ENCODE data around the gene ZIC5.

Gene ZIC5

GRCh38 chr13:99944606-99945005 lies 27.0 kb downstream of the ZIC5 start:
- no peak for TF ChIP-seq EZH2phosphoT487 (conservative IDR thresholded peaks at IDR 0.05; ENCODE audit: low read length)
- TF ChIP-seq CTCF (IDR thresholded peaks at IDR 0.05; ENCODE audit: insufficient read depth, low read length, poor library complexity, severe bottlenecking), result no peak
- H3K79me2 ChIP-seq (ENCODE audit: insufficient read depth, low read length), result no peaks in the 10 kb centered on the region
- H3K9ac ChIP-seq (ENCODE audit: low read length), result no peak overlapping the region
- H3K4me2 ChIP-seq (ENCODE audit: low read depth, low read length, poor library complexity, severe bottlenecking), result no peak overlapping the region
- no peak overlapping the region for H3K4me3 ChIP-seq (ENCODE audit: insufficient read depth, low read length, poor library complexity, severe bottlenecking)
- no peaks in the 10 kb centered on the region for H3K36me3 ChIP-seq (ENCODE audit: low read length)
- no peak overlapping the region for H2AFZ ChIP-seq (ENCODE audit: low read depth, low read length, severe bottlenecking)
- H4K20me1 ChIP-seq (ENCODE audit: low read depth, low read length), result no peaks in the 10 kb centered on the region
- H3F3A ChIP-seq (ENCODE audit: insufficient read depth), result no peaks in the 10 kb centered on the region
- no peak overlapping the region for H3K27ac ChIP-seq (ENCODE audit: low read depth, low read length)
- H3K27me3 ChIP-seq (ENCODE audit: low read length), result no peaks in the 10 kb centered on the region
- H3K9me2 ChIP-seq (replicated peaks; ENCODE audit: insufficient read depth, low read length), result no peaks in the 10 kb centered on the region
- H3K9me3 ChIP-seq (ENCODE audit: insufficient read depth, low read length), result no peaks in the 10 kb centered on the region

- no peak for TF ChIP-seq EZH2phosphoT487 (conservative IDR thresholded peaks at IDR 0.05; ENCODE audit: low read length)
- TF ChIP-seq CTCF (IDR thresholded peaks at IDR 0.05; ENCODE audit: insufficient read depth, low read length, poor library complexity, severe bottlenecking), result no peak
- Histone ChIP-seq H3K36me3 (ENCODE audit: low read length) (no peaks in the 10 kb centered on the region), H4K20me1 (ENCODE audit: low read depth, low read length) (no peaks in the 10 kb centered on the region), H3F3A (ENCODE audit: insufficient read depth) (no peaks in the 10 kb centered on the region), H2AFZ (ENCODE audit: low read depth, low read length, severe bottlenecking) (no peak overlapping the region), H3K9ac (ENCODE audit: low read length) (no peak overlapping the region), H3K27me3 (ENCODE audit: low read length) (no peaks in the 10 kb centered on the region), H3K4me3 (ENCODE audit: insufficient read depth, low read length, poor library complexity, severe bottlenecking) (no peak overlapping the region), H3K79me2 (ENCODE audit: insufficient read depth, low read length) (no peaks in the 10 kb centered on the region), H3K9me3 (ENCODE audit: insufficient read depth, low read length) (no peaks in the 10 kb centered on the region), H3K27ac (ENCODE audit: low read depth, low read length) (no peak overlapping the region), H3K9me2 (replicated peaks; ENCODE audit: insufficient read depth, low read length) (no peaks in the 10 kb centered on the region), H3K4me2 (ENCODE audit: low read depth, low read length, poor library complexity, severe bottlenecking) (no peak overlapping the region)
Observed at GRCh38 chr13:99944102-99944501, 27.5 kb downstream of the ZIC5 start.

- Histone ChIP-seq H3K9me2 (replicated peaks; ENCODE audit: insufficient read depth, low read length) (no peaks in the 10 kb centered on the region), H3K4me3 (ENCODE audit: insufficient read depth, low read length, poor library complexity, severe bottlenecking) (no peak overlapping the region), H3K27me3 (ENCODE audit: low read length) (no peaks in the 10 kb centered on the region), H3K9ac (ENCODE audit: low read length) (no peak overlapping the region), H3K4me2 (ENCODE audit: low read depth, low read length, poor library complexity, severe bottlenecking) (no peak overlapping the region), H3K79me2 (ENCODE audit: insufficient read depth, low read length) (no peaks in the 10 kb centered on the region), H3K9me3 (ENCODE audit: insufficient read depth, low read length) (no peaks in the 10 kb centered on the region), H4K20me1 (ENCODE audit: low read depth, low read length) (no peaks in the 10 kb centered on the region), H3F3A (ENCODE audit: insufficient read depth) (no peaks in the 10 kb centered on the region), H2AFZ (ENCODE audit: low read depth, low read length, severe bottlenecking) (no peak overlapping the region), H3K27ac (ENCODE audit: low read depth, low read length) (no peak overlapping the region), H3K36me3 (ENCODE audit: low read length) (no peaks in the 10 kb centered on the region)
- TF ChIP-seq EZH2phosphoT487 (conservative IDR thresholded peaks at IDR 0.05; ENCODE audit: low read length) (no peak), CTCF (IDR thresholded peaks at IDR 0.05; ENCODE audit: insufficient read depth, low read length, poor library complexity, severe bottlenecking) (no peak)
Observed at GRCh38 chr13:99941911-99942310, 29.7 kb downstream of the ZIC5 start.
